Activated T-cell treated with anti-CD3 and anti-CD28 coated beads, Interleukin-2, amount 50 U/mL, for 24 hours (primary cell): ENCODE results near the gene IL17RC.
A peak's percentile ranks its signal among the peaks of the same experiment; 100 is the strongest.
"Not testable (repeated sequence)": the region's sequence is repeated elsewhere in the genome, so short reads cannot be mapped to it uniquely, and the experiment has no call there.

Experiments used
- DNase-seq: peaks from one replicate; pipeline ENCODE4 v3.0.0-alpha.2; 2020
- H3K27ac Mint-ChIP-seq: 2 replicates; pipeline ENCODE4 v1.8.0; 2020; ENCODE audit warnings: mild to moderate bottlenecking, mixed read lengths
- H3K27me3 Mint-ChIP-seq: 2 replicates; pipeline ENCODE4 v1.8.0; 2020; ENCODE audit warnings: mixed read lengths
- H3K36me3 Mint-ChIP-seq: 2 replicates; pipeline ENCODE4 v1.8.0; 2020; ENCODE audit warnings: low read depth, mixed read lengths
- H3K4me1 Mint-ChIP-seq: 2 replicates; pipeline ENCODE4 v1.8.0; 2020; ENCODE audit warnings: low read depth, mixed read lengths
- H3K4me3 Mint-ChIP-seq: 2 replicates; pipeline ENCODE4 v1.8.0; 2020; ENCODE audit warnings: mild to moderate bottlenecking, moderate library complexity, mixed read lengths
- H3K9me3 Mint-ChIP-seq: 2 replicates; pipeline ENCODE4 v1.8.0; 2020; ENCODE audit warnings: mixed read lengths

Gene IL17RC

DNA sequence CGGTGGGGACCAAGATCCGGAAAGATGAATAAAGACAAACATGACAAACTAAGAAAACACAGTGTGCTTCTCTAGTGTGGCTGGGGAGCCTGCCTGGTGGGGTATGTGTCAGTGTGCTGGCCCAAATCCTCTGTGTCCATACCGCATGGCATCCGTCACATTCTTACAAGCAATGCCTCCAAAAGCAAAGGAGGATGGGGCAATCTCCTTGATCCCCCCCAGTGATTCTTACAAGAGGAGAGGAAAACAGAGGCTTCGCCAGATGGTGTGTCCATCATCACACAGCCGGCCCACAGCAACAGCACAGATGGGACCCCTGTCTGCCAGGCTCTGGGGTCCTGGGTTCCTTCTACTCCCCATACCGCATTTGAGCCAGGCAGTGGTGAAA is 558 bp upstream of the IL17RC start:
- Mint-ChIP-seq H3K27me3 (peaks cover 16% of the 10 kb centered on the region), H3K4me1 (peaks cover 20% of the 10 kb centered on the region), H3K4me3 (peak overlapping the region; percentile 33), H3K27ac (no peak overlapping the region), H3K36me3 (no peaks in the 10 kb centered on the region), H3K9me3 (no peaks in the 10 kb centered on the region)
- DNase-seq, result no peak

GRCh38 chr3:9917820-9918219 is 922 bp downstream of the IL17RC start:
- Mint-ChIP-seq H3K4me3 (no peak overlapping the region), H3K27me3 (peaks cover 11% of the 10 kb centered on the region), H3K27ac (no peak overlapping the region), H3K9me3 (no peaks in the 10 kb centered on the region), H3K36me3 (no peaks in the 10 kb centered on the region), H3K4me1 (peaks cover 13% of the 10 kb centered on the region)
- no peak for DNase-seq

GRCh38 chr3:9918261-9919038 is 1.6 kb downstream of the IL17RC start:
- Mint-ChIP-seq H3K4me3 (no peak overlapping the region), H3K36me3 (no peaks in the 10 kb centered on the region), H3K27me3 (peaks cover 11% of the 10 kb centered on the region), H3K9me3 (no peaks in the 10 kb centered on the region), H3K4me1 (peaks cover 13% of the 10 kb centered on the region), H3K27ac (no peak overlapping the region)
- DNase-seq, result no peak

- Mint-ChIP-seq H3K4me1 (peaks cover 13% of the 10 kb centered on the region), H3K27ac (no peak overlapping the region), H3K36me3 (peaks cover 2% of the 10 kb centered on the region), H3K9me3 (no peaks in the 10 kb centered on the region), H3K4me3 (no peak overlapping the region), H3K27me3 (no peaks in the 10 kb centered on the region)
- DNase-seq, result no peak
Measured at GRCh38 chr3:9928158-9928557, 11.3 kb downstream of the IL17RC start.

GRCh38 chr3:9930804-9931418 is 14.0 kb downstream of the IL17RC start:
- Mint-ChIP-seq H3K4me1 (peaks cover 34% of the 10 kb centered on the region), H3K4me3 (no peak overlapping the region), H3K9me3 (no peaks in the 10 kb centered on the region), H3K36me3 (peaks cover 16% of the 10 kb centered on the region), H3K27me3 (no peaks in the 10 kb centered on the region), H3K27ac (no peak overlapping the region)
- DNase-seq, result no peak

GRCh38 chr3:9932535-9932842 is 15.6 kb downstream of the IL17RC start:
- no peak for DNase-seq
- Mint-ChIP-seq H3K36me3 (peaks cover 26% of the 10 kb centered on the region), H3K9me3 (no peaks in the 10 kb centered on the region), H3K4me1 (peaks cover 40% of the 10 kb centered on the region), H3K27me3 (no peaks in the 10 kb centered on the region), H3K4me3 (peak overlapping the region; percentile 94), H3K27ac (peak overlapping the region; percentile 97)

DNA sequence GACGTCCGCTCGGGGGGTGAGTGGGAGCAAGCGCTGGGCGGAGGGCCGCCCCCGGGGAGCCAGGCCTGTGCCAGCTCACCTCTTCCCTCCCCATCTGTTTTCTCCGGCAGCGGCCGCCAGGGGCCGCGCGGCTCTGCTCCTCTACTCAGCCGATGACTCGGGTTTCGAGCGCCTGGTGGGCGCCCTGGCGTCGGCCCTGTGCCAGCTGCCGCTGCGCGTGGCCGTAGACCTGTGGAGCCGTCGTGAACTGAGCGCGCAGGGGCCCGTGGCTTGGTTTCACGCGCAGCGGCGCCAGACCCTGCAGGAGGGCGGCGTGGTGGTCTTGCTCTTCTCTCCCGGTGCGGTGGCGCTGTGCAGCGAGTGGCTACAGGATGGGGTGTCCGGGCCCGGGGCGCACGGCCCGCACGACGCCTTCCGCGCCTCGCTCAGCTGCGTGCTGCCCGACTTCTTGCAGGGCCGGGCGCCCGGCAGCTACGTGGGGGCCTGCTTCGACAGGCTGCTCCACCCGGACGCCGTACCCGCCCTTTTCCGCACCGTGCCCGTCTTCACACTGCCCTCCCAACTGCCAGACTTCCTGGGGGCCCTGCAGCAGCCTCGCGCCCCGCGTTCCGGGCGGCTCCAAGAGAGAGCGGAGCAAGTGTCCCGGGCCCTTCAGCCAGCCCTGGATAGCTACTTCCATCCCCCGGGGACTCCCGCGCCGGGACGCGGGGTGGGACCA is 16.1 kb downstream of the IL17RC start:
- Mint-ChIP-seq H3K9me3 (no peaks in the 10 kb centered on the region), H3K27me3 (no peaks in the 10 kb centered on the region), H3K27ac (peak overlapping the region; percentile 97), H3K4me3 (peak overlapping the region; percentile 94), H3K36me3 (peaks cover 29% of the 10 kb centered on the region), H3K4me1 (peaks cover 40% of the 10 kb centered on the region)
- peak; percentile 93 for DNase-seq

GRCh38 chr3:9933561-9934234 is 16.8 kb downstream of the IL17RC start, which contains the start of gene CRELD1:
TSS of gene CRELD1 (plus strand) at chr3:9933834. CDS start at chr3:9934439, 605 bp downstream.
- H3K27ac Mint-ChIP-seq, result peak within 1 kb of the TSS; percentile 97
- H3K4me3 Mint-ChIP-seq, result peak within 1 kb of the TSS; percentile 94
- peak; percentile 99 for DNase-seq
- H3K9me3 Mint-ChIP-seq, result no peaks in the 10 kb centered on the region
- H3K27me3 Mint-ChIP-seq, result no peaks in the 10 kb centered on the region
- peaks cover 40% of the 10 kb centered on the region for H3K4me1 Mint-ChIP-seq
- peaks cover 33% of the 10 kb centered on the region for H3K36me3 Mint-ChIP-seq

DNA sequence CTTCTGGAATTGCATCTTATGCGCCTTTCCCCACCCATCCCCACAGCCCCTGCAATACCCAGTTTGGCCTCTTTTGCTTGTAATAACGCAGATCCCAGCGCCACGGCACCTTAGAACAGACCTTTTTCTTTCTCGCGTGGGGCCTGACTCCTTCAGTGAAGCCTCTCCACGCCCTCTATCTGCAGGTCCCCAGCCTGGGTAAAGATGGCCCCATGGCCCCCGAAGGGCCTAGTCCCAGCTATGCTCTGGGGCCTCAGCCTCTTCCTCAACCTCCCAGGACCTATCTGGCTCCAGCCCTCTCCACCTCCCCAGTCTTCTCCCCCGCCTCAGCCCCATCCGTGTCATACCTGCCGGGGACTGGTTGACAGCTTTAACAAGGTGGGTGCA is 17.3 kb downstream of the IL17RC start:
- Mint-ChIP-seq H3K27me3 (no peaks in the 10 kb centered on the region), H3K9me3 (no peaks in the 10 kb centered on the region), H3K4me3 (peak overlapping the region; percentile 94), H3K4me1 (peaks cover 40% of the 10 kb centered on the region), H3K36me3 (peaks cover 33% of the 10 kb centered on the region), H3K27ac (peak overlapping the region; percentile 97)
- no peak for DNase-seq

- peak overlapping the region; percentile 94 for H3K4me3 Mint-ChIP-seq
- no peaks in the 10 kb centered on the region for H3K27me3 Mint-ChIP-seq
- H3K36me3 Mint-ChIP-seq, result peaks cover 35% of the 10 kb centered on the region
- peaks cover 40% of the 10 kb centered on the region for H3K4me1 Mint-ChIP-seq
- peak overlapping the region; percentile 97 for H3K27ac Mint-ChIP-seq
- DNase-seq, result no peak
- H3K9me3 Mint-ChIP-seq, result no peaks in the 10 kb centered on the region
Measured at GRCh38 chr3:9934993-9935392, 18.1 kb downstream of the IL17RC start.

DNA sequence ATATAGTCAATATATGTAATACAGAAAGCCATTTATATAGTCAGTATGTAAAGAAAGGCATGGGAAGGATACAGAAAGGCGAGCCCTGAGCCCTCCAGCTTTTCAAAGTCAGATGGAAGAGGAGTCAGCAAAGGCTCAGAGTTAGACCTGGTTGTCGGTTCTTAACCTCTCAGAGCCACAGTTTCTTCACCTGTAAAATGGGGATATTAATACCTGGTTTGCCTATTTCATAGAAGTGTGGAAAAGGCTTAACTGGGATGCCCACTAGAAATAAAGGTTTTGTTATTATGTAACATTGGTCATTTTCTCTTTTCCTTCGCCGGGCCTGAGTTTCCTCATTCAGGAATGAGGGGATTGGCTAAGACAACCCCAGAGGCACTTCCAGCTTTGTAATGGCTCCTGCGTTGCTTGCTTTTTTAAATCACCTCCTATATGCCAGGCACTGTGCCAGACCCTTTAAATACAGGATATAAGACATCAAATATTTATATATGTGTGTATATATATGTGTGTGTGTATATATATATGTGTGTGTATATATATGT is 19.1 kb downstream of the IL17RC start:
- no peak for DNase-seq
- H3K27ac Mint-ChIP-seq, result no peak overlapping the region
- H3K4me1 Mint-ChIP-seq, result peaks cover 40% of the 10 kb centered on the region
- H3K4me3 Mint-ChIP-seq, result no peak overlapping the region
- H3K36me3 Mint-ChIP-seq, result peaks cover 39% of the 10 kb centered on the region
- no peaks in the 10 kb centered on the region for H3K9me3 Mint-ChIP-seq
- no peaks in the 10 kb centered on the region for H3K27me3 Mint-ChIP-seq

- no peaks in the 10 kb centered on the region for H3K27me3 Mint-ChIP-seq
- peaks cover 29% of the 10 kb centered on the region for H3K4me1 Mint-ChIP-seq
- H3K27ac Mint-ChIP-seq, result peak overlapping the region; percentile 44
- H3K36me3 Mint-ChIP-seq, result peaks cover 47% of the 10 kb centered on the region
- no peak for DNase-seq
- no peak overlapping the region for H3K4me3 Mint-ChIP-seq
- no peaks in the 10 kb centered on the region for H3K9me3 Mint-ChIP-seq
Measured at GRCh38 chr3:9937486-9938238, 20.8 kb downstream of the IL17RC start.

- H3K4me1 Mint-ChIP-seq, result peaks cover 25% of the 10 kb centered on the region
- H3K4me3 Mint-ChIP-seq, result no peak overlapping the region
- no peak overlapping the region for H3K27ac Mint-ChIP-seq
- DNase-seq, result no peak
- peaks cover 54% of the 10 kb centered on the region for H3K36me3 Mint-ChIP-seq
- no peaks in the 10 kb centered on the region for H3K9me3 Mint-ChIP-seq
- no peaks in the 10 kb centered on the region for H3K27me3 Mint-ChIP-seq
Measured at GRCh38 chr3:9938966-9939365, 22.1 kb downstream of the IL17RC start.

GRCh38 chr3:9939906-9940305 is 23.0 kb downstream of the IL17RC start:
- Mint-ChIP-seq H3K36me3 (peaks cover 60% of the 10 kb centered on the region), H3K4me1 (peaks cover 15% of the 10 kb centered on the region)
- H3K27me3 Mint-ChIP-seq, H3K4me3 Mint-ChIP-seq, DNase-seq, H3K9me3 Mint-ChIP-seq, H3K27ac Mint-ChIP-seq: not testable (repeated sequence)
